BLaER1 (cell line): Measurements from ENCODE around the gene STMND1.

ENCODE experiments used
- H3K27ac ChIP-seq: shearing (Covaris generic); formaldehyde crosslinking; 2 replicates; pipeline ENCODE4 v1.8.1; 2022
- H3K27me3 ChIP-seq: shearing (Covaris generic); formaldehyde crosslinking; 2 replicates; pipeline ENCODE4 v1.8.1; 2022
- H3K36me3 ChIP-seq: shearing (Covaris generic); formaldehyde crosslinking; 2 replicates; pipeline ENCODE4 v1.8.1; 2022
- H3K4me1 ChIP-seq: shearing (Covaris generic); formaldehyde crosslinking; 2 replicates; pipeline ENCODE4 v1.8.1; 2022
- H3K4me2 ChIP-seq: shearing (Covaris generic); formaldehyde crosslinking; 2 replicates; pipeline ENCODE4 v1.8.1; 2022
- H3K4me3 ChIP-seq: shearing (Covaris generic); formaldehyde crosslinking; 2 replicates; pipeline ENCODE4 v1.8.1; 2022
- H3K9ac ChIP-seq: shearing (Covaris generic); formaldehyde crosslinking; 2 replicates; pipeline ENCODE4 v1.8.1; 2022
- H3K9me3 ChIP-seq: shearing (Covaris generic); formaldehyde crosslinking; 2 replicates; pipeline ENCODE4 v1.8.1; 2022
- H4K20me1 ChIP-seq: shearing (Covaris generic); formaldehyde crosslinking; 2 replicates; pipeline ENCODE4 v1.8.1; 2022
- Cebpa-rat ChIP-seq: shearing (Covaris generic); IDR thresholded peaks from 2 replicates; pipeline ENCODE4 v1.8.1; 2022

STMND1 gene

DNA sequence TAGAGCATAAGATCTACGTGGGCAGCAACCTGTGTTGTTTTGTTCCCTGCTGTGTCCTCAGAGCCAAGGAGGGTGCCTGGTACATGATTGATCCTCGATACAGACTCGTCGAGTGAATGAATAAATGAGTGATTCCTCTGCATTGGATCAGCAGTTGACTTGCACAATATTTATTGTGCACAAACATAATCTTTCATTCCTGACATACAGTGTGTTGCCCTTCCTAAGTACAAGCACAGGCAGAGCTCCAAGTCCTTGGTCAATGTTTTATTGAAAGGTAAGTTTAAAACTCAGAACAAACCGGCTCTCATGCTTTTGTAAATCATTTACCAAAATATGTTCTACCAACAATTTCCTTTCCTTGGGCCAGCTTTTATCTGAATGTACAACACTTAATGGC, 57.4 kb downstream of the STMND1 start:
- H3K9ac ChIP-seq = no peak overlapping the region
- no peak overlapping the region for H3K4me3 ChIP-seq
- H3K9me3 ChIP-seq = peaks cover 13% of the 10 kb centered on the region; the same call in 1 of the 2 replicates
- no peaks in the 10 kb centered on the region for H3K36me3 ChIP-seq
- no peak for TF ChIP-seq Cebpa-rat
- H3K27ac ChIP-seq = no peak overlapping the region
- H3K4me1 ChIP-seq = no peaks in the 10 kb centered on the region
- H3K4me2 ChIP-seq = no peak overlapping the region
- no peaks in the 10 kb centered on the region for H4K20me1 ChIP-seq
- H3K27me3 ChIP-seq = no peaks in the 10 kb centered on the region

DNA sequence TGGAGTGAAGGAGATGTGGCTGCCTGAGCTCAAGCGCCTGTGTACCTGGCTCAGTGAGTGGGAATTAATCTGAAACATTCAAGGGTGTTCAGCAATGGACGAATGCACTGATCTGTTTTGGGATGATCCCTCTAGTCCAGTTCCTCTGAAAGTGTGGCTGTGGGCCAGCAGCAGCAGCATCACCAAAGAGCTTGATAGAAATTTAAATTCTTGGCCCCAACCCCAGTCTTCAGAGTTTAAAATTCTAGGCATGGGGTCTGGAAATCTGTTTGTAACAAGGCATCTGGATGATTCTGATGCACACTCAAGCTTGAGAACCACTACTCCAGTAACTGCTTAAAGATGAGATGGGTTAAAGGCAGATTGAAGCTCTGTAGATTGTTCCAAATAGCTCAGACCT, 59.2 kb downstream of the STMND1 start:
- no peak for TF ChIP-seq Cebpa-rat
- no peak overlapping the region for H3K27ac ChIP-seq
- H3K27me3 ChIP-seq = no peaks in the 10 kb centered on the region
- no peaks in the 10 kb centered on the region for H4K20me1 ChIP-seq
- no peak overlapping the region for H3K4me2 ChIP-seq
- H3K9ac ChIP-seq = no peak overlapping the region
- no peaks in the 10 kb centered on the region for H3K36me3 ChIP-seq
- no peak overlapping the region for H3K4me3 ChIP-seq
- peaks cover 19% of the 10 kb centered on the region for H3K9me3 ChIP-seq
- no peaks in the 10 kb centered on the region for H3K4me1 ChIP-seq

DNA sequence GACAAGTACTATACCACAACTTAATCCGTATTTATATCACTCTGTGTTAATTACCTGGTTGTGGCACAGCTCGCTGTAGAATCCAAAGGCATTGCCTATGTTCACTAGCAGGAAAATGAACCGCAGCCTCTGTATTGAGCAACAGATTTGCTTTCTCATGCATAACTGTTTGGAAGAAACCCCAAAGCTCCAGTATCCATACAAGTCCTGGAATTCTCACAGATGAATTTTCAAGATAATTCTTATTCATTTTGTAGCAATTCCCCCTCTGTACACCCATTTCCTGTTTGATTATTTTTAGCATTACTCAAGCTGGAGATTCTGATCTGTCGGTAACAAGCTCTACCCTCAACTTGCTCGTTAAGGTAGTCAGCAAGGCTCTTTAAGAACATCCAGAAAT, 63.5 kb downstream of the STMND1 start:
- no peaks in the 10 kb centered on the region for H4K20me1 ChIP-seq
- no peaks in the 10 kb centered on the region for H3K36me3 ChIP-seq
- H3K27ac ChIP-seq = no peak overlapping the region
- H3K4me1 ChIP-seq = no peaks in the 10 kb centered on the region
- no peak overlapping the region for H3K4me2 ChIP-seq
- no peaks in the 10 kb centered on the region for H3K27me3 ChIP-seq
- H3K9me3 ChIP-seq = peaks cover 19% of the 10 kb centered on the region
- no peak overlapping the region for H3K9ac ChIP-seq
- no peak for TF ChIP-seq Cebpa-rat
- H3K4me3 ChIP-seq = no peak overlapping the region

DNA sequence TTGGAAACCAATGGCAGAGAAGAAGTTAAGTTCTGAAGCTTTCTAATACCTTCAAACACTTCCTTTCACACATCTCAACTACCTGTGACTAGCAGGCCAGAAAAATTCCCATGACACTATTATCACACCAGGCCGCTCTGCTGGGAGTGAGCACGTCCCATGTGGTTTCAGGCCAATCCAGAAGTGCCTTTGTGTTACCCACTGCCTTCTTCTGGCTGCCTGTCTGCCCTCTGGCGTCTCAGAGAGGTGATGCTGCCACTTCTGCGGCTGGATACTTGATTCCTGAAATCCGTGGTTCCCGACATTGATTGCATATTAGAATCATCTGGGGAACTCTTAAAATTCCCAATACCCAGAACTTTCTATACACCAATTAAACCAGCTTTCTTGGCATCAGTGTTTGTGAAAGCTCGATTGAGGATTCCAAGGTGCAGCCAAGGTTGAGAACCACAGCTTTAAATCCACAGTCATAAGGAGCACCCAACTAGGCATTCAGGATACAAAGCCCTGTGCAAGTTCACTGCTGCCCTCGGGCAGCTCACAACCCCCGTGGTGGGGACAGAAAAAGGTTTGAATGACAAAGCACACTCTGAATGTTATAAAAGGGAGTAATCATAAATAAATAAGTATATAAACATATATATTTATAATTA, 65.6 kb downstream of the STMND1 start:
- no peaks in the 10 kb centered on the region for H4K20me1 ChIP-seq
- no peak for TF ChIP-seq Cebpa-rat
- H3K9me3 ChIP-seq = peaks cover 19% of the 10 kb centered on the region
- H3K4me2 ChIP-seq = no peak overlapping the region
- H3K27ac ChIP-seq = no peak overlapping the region
- H3K9ac ChIP-seq = no peak overlapping the region
- H3K4me1 ChIP-seq = no peaks in the 10 kb centered on the region
- H3K4me3 ChIP-seq = no peak overlapping the region
- no peaks in the 10 kb centered on the region for H3K27me3 ChIP-seq
- no peaks in the 10 kb centered on the region for H3K36me3 ChIP-seq

DNA sequence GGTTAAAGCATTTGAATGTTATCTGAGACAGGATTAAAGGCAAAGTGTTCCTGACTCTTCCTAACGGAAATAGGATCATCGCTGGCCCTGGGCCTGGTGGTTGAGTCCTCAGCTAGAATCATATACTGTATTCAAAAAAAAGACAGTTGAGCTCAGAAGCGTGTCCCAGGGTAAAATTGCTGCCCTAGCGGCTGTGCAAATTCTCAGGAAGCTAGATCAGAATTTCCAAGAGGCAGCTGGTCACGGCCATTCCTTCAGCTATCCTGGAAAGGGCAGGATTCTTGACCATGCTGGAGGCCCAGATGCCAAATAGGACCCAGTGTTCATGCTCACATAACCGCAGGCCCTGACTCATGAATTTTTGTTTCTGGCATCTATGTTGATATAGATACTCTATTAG, 67.4 kb downstream of the STMND1 start:
- Histone ChIP-seq H3K4me1 (no peaks in the 10 kb centered on the region), H3K9me3 (peaks cover 6% of the 10 kb centered on the region; the same call in 1 of the 2 replicates), H3K9ac (no peak overlapping the region), H4K20me1 (no peaks in the 10 kb centered on the region), H3K4me3 (no peak overlapping the region), H3K27ac (no peak overlapping the region), H3K27me3 (no peaks in the 10 kb centered on the region), H3K4me2 (no peak overlapping the region), H3K36me3 (no peaks in the 10 kb centered on the region)
- no peak for TF ChIP-seq Cebpa-rat

DNA sequence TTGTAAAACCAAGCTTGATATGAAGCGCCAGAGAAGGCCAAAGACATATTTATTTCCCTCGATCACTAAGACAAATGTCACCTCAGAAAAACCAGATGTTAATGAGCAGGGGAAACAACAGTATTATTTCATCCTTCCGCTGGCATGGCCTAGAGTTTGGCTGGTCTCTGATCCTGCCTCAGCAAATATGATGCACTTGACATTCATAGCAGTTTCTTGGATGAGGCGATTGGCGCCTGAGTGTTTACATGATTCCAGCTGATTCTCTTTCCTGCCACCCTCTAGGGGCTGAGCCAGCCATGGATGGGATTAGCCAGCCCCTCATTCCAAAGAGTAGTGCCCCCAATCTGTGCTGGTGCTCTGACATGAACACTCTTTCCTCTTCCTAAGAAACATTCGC, 67.9 kb downstream of the STMND1 start:
- H3K9ac ChIP-seq = no peak overlapping the region
- no peak overlapping the region for H3K4me3 ChIP-seq
- no peaks in the 10 kb centered on the region for H4K20me1 ChIP-seq
- H3K9me3 ChIP-seq = peaks cover 6% of the 10 kb centered on the region; the same call in 1 of the 2 replicates
- H3K27me3 ChIP-seq = no peaks in the 10 kb centered on the region
- no peaks in the 10 kb centered on the region for H3K36me3 ChIP-seq
- H3K4me1 ChIP-seq = no peaks in the 10 kb centered on the region
- no peak for TF ChIP-seq Cebpa-rat
- H3K27ac ChIP-seq = no peak overlapping the region
- H3K4me2 ChIP-seq = no peak overlapping the region

DNA sequence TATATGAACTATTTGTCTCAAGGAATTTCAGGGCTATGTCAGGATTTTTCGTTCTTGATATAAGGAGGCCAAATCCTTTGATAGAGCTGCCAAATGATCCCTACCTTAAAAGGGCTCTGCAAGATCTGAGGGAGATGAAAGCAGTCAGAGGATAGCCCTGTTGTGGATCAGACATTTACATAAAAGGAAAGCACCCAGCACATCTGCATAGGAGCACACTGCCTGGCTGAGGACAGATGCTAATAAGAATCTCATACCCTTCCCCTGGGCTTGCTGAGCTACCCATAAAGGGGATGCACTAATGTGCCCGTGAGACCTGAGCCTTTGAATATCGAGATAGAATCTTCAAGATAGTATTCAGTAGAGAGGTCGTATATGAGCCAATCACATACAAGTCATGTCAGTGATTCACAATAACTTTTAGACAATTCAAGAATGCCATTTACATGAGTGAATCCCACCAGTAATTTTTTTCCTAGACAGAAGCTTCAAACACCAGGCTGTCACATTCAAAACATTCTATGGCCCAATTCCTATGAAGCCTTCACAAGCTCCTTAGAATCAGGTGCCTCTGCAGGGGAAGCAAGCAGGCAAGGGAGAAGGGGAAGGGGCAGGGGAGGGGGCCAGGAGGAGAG, 71.1 kb downstream of the STMND1 start:
- H3K9ac ChIP-seq = no peak overlapping the region
- no peak overlapping the region for H3K4me3 ChIP-seq
- no peaks in the 10 kb centered on the region for H3K27me3 ChIP-seq
- peaks cover 9% of the 10 kb centered on the region for H3K4me1 ChIP-seq
- TF ChIP-seq Cebpa-rat = no peak
- no peaks in the 10 kb centered on the region for H3K36me3 ChIP-seq
- H3K27ac ChIP-seq = no peak overlapping the region
- H4K20me1 ChIP-seq = no peaks in the 10 kb centered on the region
- no peak overlapping the region for H3K4me2 ChIP-seq
- peaks cover 12% of the 10 kb centered on the region for H3K9me3 ChIP-seq

DNA sequence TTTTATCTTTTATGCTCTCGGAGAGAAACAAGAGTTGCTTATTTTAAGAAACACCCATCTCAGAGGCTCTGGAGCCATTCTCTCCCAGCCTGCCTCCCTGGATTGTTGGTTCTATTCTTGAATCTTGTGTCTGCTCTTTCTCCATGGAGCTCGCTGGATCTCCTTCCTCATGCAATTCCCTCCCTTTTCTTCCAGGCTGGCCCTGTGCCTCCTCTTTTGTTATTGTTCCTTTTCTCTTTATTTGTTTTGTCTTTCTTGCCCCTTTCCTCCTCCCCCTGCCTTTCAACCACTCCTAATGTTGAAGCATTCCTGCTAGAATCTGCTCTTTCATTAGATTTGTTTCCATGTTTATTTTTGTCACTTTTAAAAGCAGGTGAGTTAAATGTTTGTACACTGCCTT, 76.5 kb downstream of the STMND1 start:
- Histone ChIP-seq H3K27ac (no peak overlapping the region), H3K9ac (no peak overlapping the region), H3K4me1 (peaks cover 9% of the 10 kb centered on the region), H3K9me3 (peaks cover 13% of the 10 kb centered on the region), H3K36me3 (no peaks in the 10 kb centered on the region), H4K20me1 (no peaks in the 10 kb centered on the region), H3K27me3 (no peaks in the 10 kb centered on the region), H3K4me3 (no peak overlapping the region), H3K4me2 (no peak overlapping the region)
- TF ChIP-seq Cebpa-rat = no peak

DNA sequence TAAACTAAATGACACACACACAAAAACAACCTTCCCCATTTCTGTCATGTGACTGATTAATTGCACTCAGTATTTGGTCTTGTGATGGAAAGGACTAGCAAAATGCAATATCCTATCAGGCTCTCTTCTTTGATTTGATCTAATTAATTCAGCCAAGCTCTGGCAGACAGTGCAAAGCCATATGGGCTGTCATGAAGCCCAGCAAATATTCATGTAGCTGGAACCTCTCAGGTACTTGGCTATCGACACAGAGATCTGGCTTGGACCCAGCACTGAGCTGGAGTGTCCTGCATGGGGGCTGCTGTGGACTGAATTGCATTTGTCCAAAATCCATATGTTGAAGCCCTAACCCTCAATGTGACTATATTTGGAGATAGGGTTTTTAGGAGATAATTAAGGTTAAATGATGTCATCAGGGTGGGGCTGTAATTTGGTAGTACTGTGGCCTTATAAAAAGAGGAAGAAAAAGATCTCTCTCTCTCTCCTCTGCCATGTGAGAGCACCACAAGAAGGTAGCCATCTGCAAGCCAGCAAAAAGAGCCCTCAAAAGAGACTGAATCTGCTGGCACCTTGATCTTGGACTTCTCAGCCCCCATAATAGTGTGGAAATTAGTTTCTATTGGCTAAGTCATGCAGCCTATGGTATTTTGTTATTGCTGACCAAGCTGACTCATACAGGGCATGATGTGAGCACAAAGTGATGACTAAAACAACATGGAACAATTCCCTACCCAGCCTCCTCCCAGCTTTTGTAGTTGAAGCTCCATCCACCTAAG, 77.1 kb downstream of the STMND1 start:
- Histone ChIP-seq H3K9me3 (peaks cover 13% of the 10 kb centered on the region), H3K4me1 (peaks cover 9% of the 10 kb centered on the region), H3K4me3 (no peak overlapping the region), H3K9ac (no peak overlapping the region), H3K36me3 (no peaks in the 10 kb centered on the region), H4K20me1 (no peaks in the 10 kb centered on the region), H3K27ac (no peak overlapping the region), H3K27me3 (no peaks in the 10 kb centered on the region), H3K4me2 (no peak overlapping the region)
- TF ChIP-seq Cebpa-rat = no peak

DNA sequence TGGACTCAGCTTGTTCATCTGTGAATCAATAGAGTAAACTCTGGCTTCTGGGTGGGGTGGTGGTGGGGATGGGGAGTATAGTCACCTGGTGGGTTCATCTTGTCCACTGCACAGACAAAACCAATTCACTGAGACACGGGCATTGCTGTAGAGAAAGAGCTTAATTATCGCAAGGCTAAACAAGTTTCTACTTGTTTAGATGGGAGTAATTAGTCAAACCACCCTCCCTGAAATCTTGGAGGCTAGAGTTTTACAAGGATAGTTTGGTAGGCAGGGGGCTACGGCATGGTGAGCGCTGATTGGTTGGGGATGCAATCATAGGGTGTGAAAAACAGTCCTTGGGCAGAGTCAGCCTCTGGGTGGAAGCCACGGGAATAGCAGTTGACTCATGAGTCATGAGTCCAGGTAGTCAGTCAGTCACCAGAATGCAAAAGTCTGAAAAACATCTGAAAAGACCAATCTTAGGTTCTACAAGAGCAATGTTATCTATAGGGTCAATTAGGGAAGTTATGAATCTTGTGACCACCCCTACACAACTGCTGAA, 77.8 kb downstream of the STMND1 start:
- Histone ChIP-seq H4K20me1 (no peaks in the 10 kb centered on the region), H3K9me3 (peaks cover 13% of the 10 kb centered on the region), H3K4me3 (no peak overlapping the region), H3K4me1 (peaks cover 9% of the 10 kb centered on the region), H3K27me3 (no peaks in the 10 kb centered on the region), H3K9ac (no peak overlapping the region), H3K4me2 (no peak overlapping the region), H3K27ac (no peak overlapping the region), H3K36me3 (no peaks in the 10 kb centered on the region)
- no peak for TF ChIP-seq Cebpa-rat
